ENCODE measurements around the gene CX3CR1.

- TF ChIP-seq, protein P1, sequence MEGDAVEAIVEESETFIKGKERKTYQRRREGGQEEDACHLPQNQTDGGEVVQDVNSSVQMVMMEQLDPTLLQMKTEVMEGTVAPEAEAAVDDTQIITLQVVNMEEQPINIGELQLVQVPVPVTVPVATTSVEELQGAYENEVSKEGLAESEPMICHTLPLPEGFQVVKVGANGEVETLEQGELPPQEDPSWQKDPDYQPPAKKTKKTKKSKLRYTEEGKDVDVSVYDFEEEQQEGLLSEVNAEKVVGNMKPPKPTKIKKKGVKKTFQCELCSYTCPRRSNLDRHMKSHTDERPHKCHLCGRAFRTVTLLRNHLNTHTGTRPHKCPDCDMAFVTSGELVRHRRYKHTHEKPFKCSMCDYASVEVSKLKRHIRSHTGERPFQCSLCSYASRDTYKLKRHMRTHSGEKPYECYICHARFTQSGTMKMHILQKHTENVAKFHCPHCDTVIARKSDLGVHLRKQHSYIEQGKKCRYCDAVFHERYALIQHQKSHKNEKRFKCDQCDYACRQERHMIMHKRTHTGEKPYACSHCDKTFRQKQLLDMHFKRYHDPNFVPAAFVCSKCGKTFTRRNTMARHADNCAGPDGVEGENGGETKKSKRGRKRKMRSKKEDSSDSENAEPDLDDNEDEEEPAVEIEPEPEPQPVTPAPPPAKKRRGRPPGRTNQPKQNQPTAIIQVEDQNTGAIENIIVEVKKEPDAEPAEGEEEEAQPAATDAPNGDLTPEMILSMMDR (IDR thresholded peaks at IDR 0.05): no peak
- no peak for TF ChIP-seq EZH2 (IDR thresholded peaks at IDR 0.05; ENCODE audit: borderline replicate concordance, insufficient read depth, low read depth, low read length, poor library complexity, severe bottlenecking)
These were observed 48.0 kb upstream of the CX3CR1 start for GRCh38 chr3:39327746-39328349.

All from B cell (primary cell).